Neutrophil (primary cell): ENCODE data around the gene LRIF1.
"Not testable (repeated sequence)": the region's sequence is repeated elsewhere in the genome, so short reads cannot be mapped to it uniquely, and the experiment has no call there.

Source experiments
- H3K27ac ChIP-seq: fragments of 200-600 bp; sonication (generic); 2 replicates; pipeline ENCODE4 v1.5.1; 2016; ENCODE audit warnings: mild to moderate bottlenecking, moderate library complexity
- H3K27me3 ChIP-seq: fragments of 200-600 bp; sonication (generic); 2 replicates; pipeline ENCODE4 v1.6.0; 2016; ENCODE audit warnings: mild to moderate bottlenecking
- H3K36me3 ChIP-seq: fragments of 200-600 bp; sonication (generic); 2 replicates; pipeline ENCODE4 v1.5.1; 2017
- H3K4me1 ChIP-seq, 2 experiments: fragments of 200-600 bp in 1 of 2; sonication (generic) in 1 of 2; 1 replicate in 1 of 2; 2 replicates in 1 of 2; pipeline versions ENCODE4 v1.5.1 to v1.6.1; 2013 to 2016; ENCODE audit warnings: low read depth in 1 of 2, low read length in 1 of 2, mild to moderate bottlenecking in 1 of 2, moderate library complexity in 1 of 2; ENCODE audit not compliant: control insufficient read depth in 1 of 2, insufficient read depth in 1 of 2
- H3K4me3 ChIP-seq, 2 experiments: fragments of 200-600 bp in 1 of 2; sonication (generic) in 1 of 2; 1 replicate in 1 of 2; 2 replicates in 1 of 2; pipeline ENCODE4 v1.5.1; 2013 to 2016; ENCODE audit warnings: low read depth in 1 of 2, low read length in 1 of 2, mild to moderate bottlenecking in 1 of 2, moderate library complexity in 1 of 2
- H3K9me3 ChIP-seq: fragments of 200-600 bp; sonication (generic); 2 replicates; pipeline ENCODE4 v1.5.1; 2016
- CTCF ChIP-seq: fragments of 200-600 bp; sonication (generic); IDR thresholded peaks from 2 replicates; pipeline ENCODE4 v1.5.1; 2016; ENCODE audit warnings: antibody characterized with exemption

LRIF1 gene

GRCh38 chr1:110963691-110964454, at the start of gene LRIF1:
Gene LRIF1 (minus strand): TSS chr1:110963922. CDS start chr1:110963688, 234 bp downstream.
- Histone ChIP-seq H3K4me3 (peak within 1 kb of the TSS; percentile 80 to 83), H3K4me1 (peaks cover 14 to 18% of the 10 kb centered on the region in 2 experiments), H3K36me3 (no peaks in the 10 kb centered on the region), H3K27me3 (peaks cover 36% of the 10 kb centered on the region), H3K27ac (peak within 1 kb of the TSS; percentile 95), H3K9me3 (peaks cover 18% of the 10 kb centered on the region)
- TF ChIP-seq CTCF: peak; percentile 98

GRCh38 chr1:111008031-111008430, 44.3 kb upstream of the LRIF1 start:
- Histone ChIP-seq H3K9me3 (no peaks in the 10 kb centered on the region), H3K36me3 (no peaks in the 10 kb centered on the region)
- TF ChIP-seq CTCF: no peak

DNA sequence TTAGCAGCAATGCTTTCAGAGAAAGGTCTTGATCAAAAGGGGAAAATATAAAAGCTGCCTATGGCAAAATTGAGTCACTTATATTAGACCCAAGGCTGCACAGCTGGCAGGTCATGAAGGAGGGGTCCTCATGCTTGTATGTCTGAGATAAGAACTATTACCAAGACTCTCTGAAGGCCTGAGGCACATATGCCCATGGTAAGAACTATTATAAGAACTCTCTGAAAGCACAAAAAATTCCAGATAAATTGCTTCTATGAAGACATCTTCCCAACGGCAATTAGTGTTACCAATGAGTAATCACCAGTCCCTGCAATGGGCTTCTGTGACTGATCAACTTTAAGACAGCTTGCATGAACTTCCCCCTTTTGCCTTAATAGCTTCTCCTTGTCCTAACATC, 42.8 kb upstream of the LRIF1 start:
- TF ChIP-seq CTCF: no peak
- no peaks in the 10 kb centered on the region for H3K36me3 ChIP-seq
- H3K4me1 ChIP-seq: no peaks in the 10 kb centered on the region
- H3K27me3 ChIP-seq: peaks cover 4% of the 10 kb centered on the region
- H3K9me3 ChIP-seq: no peaks in the 10 kb centered on the region
- no peak overlapping the region for H3K4me3 ChIP-seq
- H3K27ac ChIP-seq: no peak overlapping the region

More at GRCh38 chr1:111008031-111008430, 44.3 kb upstream of the LRIF1 start:
- no peak overlapping the region for H3K27ac ChIP-seq
- H3K4me3 ChIP-seq: no peak overlapping the region
- H3K4me1 ChIP-seq: no peaks in the 10 kb centered on the region
- H3K27me3 ChIP-seq: peaks cover 6% of the 10 kb centered on the region

DNA sequence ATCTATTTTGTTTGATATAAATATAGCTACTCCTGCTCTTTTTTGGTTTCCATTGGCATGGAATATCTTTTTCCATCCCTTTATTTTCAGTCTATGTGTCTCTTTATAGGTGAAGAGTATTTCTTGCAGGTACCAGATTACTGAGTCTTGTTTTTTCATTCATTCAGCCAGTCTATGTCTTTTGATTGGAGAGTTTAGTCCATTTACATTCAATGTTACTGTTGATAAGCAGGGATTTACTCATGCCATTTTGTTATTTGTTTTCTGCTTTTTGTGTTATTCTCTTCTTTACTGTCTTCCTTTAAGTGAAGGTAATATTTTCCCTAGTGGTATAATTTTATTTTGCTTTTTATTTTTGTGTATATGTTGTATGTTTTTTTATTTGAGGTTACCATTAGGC, 35.9 kb upstream of the LRIF1 start:
- H3K36me3 ChIP-seq, H3K4me1 ChIP-seq, H3K27ac ChIP-seq, H3K9me3 ChIP-seq, H3K4me3 ChIP-seq: not testable (repeated sequence)
- peaks cover 48% of the 10 kb centered on the region for H3K27me3 ChIP-seq

- H3K9me3 ChIP-seq, H3K4me3 ChIP-seq, H3K4me1 ChIP-seq, H3K27ac ChIP-seq, H3K36me3 ChIP-seq: not testable (repeated sequence)
- H3K27me3 ChIP-seq: peaks cover 45% of the 10 kb centered on the region
These were observed 28.6 kb upstream of the LRIF1 start for GRCh38 chr1:110992329-110992728.

DNA sequence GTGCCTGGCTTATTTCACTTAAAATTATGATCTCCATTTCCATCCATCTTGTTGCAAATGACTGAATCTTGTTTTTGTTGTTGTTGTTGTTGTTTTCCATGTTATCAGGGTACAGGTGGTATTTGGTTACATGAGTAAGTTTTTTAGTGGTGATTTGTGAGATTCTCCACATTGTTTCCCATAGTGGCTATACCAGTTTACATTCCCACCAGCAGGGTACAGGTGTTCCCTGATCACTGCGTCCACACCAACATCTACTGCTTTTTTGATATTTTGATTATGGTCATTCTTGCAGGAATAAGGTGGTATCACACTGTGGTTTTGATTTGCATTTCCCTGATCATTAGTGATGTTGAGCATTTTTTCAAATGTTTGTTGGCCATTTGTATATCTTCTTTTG, 27.6 kb upstream of the LRIF1 start:
- peaks cover 35% of the 10 kb centered on the region for H3K27me3 ChIP-seq
- not testable (repeated sequence) for H3K4me1 ChIP-seq, H3K27ac ChIP-seq, H3K36me3 ChIP-seq, H3K9me3 ChIP-seq, H3K4me3 ChIP-seq

- Histone ChIP-seq H3K4me3 (no peak overlapping the region), H3K27ac (no peak overlapping the region), H3K4me1 (no peaks in the 10 kb centered on the region), H3K36me3 (no peaks in the 10 kb centered on the region), H3K27me3 (peaks cover 27% of the 10 kb centered on the region), H3K9me3 (no peaks in the 10 kb centered on the region)
- TF ChIP-seq CTCF: no peak
These were observed 26.8 kb upstream of the LRIF1 start for GRCh38 chr1:110990541-110990940.
